Osteocyte (in vitro differentiated cells): Measurements from ENCODE around the gene SMAD5. TPM values are rescaled to one million over a fixed set of nuclear protein-coding genes. Genes with fewer than 3 reads are reported as not detected.

Experiments used
- DNase-seq: peaks from one replicate; pipeline ENCODE4 v3.0.0; 2021; ENCODE audit warnings: mixed read lengths; ENCODE audit not compliant: unreplicated experiment; ENCODE audit errors: extremely low spot score
- H3K27ac Mint-ChIP-seq: one replicate; pipeline ENCODE4 v1.8.0; 2021; ENCODE audit warnings: mild to moderate bottlenecking, mixed read lengths; ENCODE audit not compliant: unreplicated experiment
- H3K27me3 Mint-ChIP-seq: one replicate; pipeline ENCODE4 v1.8.0; 2021; ENCODE audit warnings: mixed read lengths; ENCODE audit not compliant: unreplicated experiment
- H3K36me3 Mint-ChIP-seq: one replicate; pipeline ENCODE4 v1.8.0; 2021; ENCODE audit warnings: mixed read lengths; ENCODE audit not compliant: unreplicated experiment
- H3K4me1 Mint-ChIP-seq: one replicate; pipeline ENCODE4 v1.8.0; 2021; ENCODE audit warnings: mixed read lengths; ENCODE audit not compliant: unreplicated experiment
- H3K4me3 Mint-ChIP-seq: one replicate; pipeline ENCODE4 v1.8.0; 2021; ENCODE audit warnings: mild to moderate bottlenecking, moderate library complexity, mixed read lengths; ENCODE audit not compliant: unreplicated experiment
- H3K9me3 Mint-ChIP-seq: one replicate; pipeline ENCODE4 v1.8.0; 2021; ENCODE audit warnings: mixed read lengths; ENCODE audit not compliant: unreplicated experiment
- CTCF ChIP-seq: fragments of 200-600 bp; sonication (generic); IDR thresholded peaks from 2 replicates; pipeline ENCODE4 v1.5.0; 2021; ENCODE audit warnings: antibody characterized with exemption, mild to moderate bottlenecking, moderate library complexity
- total RNA-seq: library from RNA; stranded (reverse); gene quantifications from 2 replicates; pipeline ENCODE4 v1.2.1, GENCODE V29; 2021

SMAD5 gene
- total RNA-seq, 1 donor from 2014 or later: 62.7 TPM

GRCh38 chr5:136182618-136183017 lies 50.0 kb downstream of the SMAD5 start:
- TF ChIP-seq CTCF: no peak
- peaks cover 43% of the 10 kb centered on the region for H3K36me3 Mint-ChIP-seq
- H3K9me3 Mint-ChIP-seq: no peaks in the 10 kb centered on the region
- H3K4me3 Mint-ChIP-seq: no peak overlapping the region
- no peaks in the 10 kb centered on the region for H3K27me3 Mint-ChIP-seq
- no peak overlapping the region for H3K27ac Mint-ChIP-seq
- no peak for DNase-seq
- no peaks in the 10 kb centered on the region for H3K4me1 Mint-ChIP-seq

DNA sequence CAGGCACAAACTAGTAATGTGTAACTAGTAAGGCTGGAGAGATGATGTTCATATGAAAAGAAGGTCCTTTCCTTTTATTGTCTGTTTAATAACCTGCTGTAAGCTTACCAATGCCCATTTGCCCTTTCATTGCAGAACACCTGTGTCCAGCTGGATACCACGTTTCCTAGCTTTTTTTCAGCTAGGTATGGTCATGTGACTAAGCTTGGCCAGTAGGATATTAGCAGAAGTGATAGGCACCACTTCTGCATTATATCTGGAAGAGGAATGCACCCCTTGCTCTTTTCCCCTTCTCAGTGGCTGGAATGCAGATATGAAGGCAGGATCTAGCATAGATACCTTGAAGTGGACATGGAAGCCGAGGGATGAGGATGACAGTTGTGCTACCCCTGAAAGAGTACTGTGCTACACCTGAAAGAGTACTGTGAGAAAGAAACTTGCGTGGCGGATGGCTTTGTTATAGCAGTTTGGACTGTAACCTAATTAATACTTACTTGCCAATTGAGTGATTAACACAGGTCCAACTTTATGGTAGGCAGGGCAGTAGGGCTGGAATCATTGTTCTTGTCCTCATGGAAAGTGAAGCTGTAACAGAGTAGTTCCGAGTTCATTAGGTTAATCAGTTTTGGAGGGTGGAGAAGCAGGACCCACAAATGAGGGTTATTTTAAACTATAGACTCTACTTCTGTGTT lies 53.5 kb downstream of the SMAD5 start:
- H3K9me3 Mint-ChIP-seq: no peaks in the 10 kb centered on the region
- no peak for TF ChIP-seq CTCF
- H3K4me3 Mint-ChIP-seq: no peak overlapping the region
- H3K36me3 Mint-ChIP-seq: peaks cover 45% of the 10 kb centered on the region
- peaks cover under 1% of the 10 kb centered on the region for H3K4me1 Mint-ChIP-seq
- DNase-seq: no peak
- no peak overlapping the region for H3K27ac Mint-ChIP-seq
- peaks cover 6% of the 10 kb centered on the region for H3K27me3 Mint-ChIP-seq

DNA sequence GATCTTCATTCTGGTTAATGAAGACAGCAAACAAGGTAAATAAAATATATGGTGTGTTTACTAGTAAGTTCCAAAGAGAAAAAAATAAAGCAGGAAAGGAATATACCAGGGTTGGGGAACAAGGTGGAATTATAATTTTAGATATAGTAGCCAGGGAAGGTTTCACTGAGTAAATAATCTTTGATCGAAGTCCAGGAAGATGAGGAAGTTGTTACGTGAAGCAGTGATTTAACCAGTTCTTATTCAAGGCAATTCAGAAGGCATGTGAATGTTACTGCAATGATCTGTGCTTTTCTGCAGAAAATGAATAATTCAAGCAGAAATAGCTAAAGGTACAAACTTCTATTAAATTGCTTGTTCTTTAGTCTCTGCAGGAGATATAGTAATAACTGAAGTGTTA lies 54.2 kb downstream of the SMAD5 start:
- Mint-ChIP-seq H3K4me1 (peaks cover 7% of the 10 kb centered on the region), H3K4me3 (no peak overlapping the region), H3K36me3 (peaks cover 41% of the 10 kb centered on the region), H3K27ac (no peak overlapping the region), H3K9me3 (no peaks in the 10 kb centered on the region), H3K27me3 (peaks cover 13% of the 10 kb centered on the region)
- no peak for DNase-seq
- TF ChIP-seq CTCF: no peak

DNA sequence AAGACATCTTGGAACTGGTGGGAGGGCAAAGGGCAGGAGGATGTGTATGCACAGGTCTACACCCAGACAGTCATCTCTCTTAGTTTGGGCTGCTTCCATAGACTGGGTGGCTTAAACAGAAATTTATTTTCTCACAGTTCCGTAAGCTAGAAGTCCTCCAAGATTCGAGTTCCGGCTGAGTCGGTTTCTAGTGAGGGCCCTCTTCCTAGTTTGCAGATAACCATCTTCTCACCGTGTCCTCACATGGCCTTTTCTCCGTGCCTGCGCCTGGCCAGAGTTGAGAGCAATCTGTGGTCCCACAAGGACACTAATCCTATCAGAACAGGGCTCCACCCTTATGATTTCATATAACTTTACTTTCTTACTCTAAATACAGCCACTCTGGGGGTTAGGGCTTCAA lies 56.2 kb downstream of the SMAD5 start:
- no peak for DNase-seq
- Mint-ChIP-seq H3K27ac (no peak overlapping the region), H3K4me1 (peaks cover 13% of the 10 kb centered on the region), H3K4me3 (no peak overlapping the region), H3K9me3 (no peaks in the 10 kb centered on the region), H3K36me3 (peaks cover 33% of the 10 kb centered on the region), H3K27me3 (peaks cover 23% of the 10 kb centered on the region)
- no peak for TF ChIP-seq CTCF

- no peak for TF ChIP-seq CTCF
- no peak overlapping the region for H3K27ac Mint-ChIP-seq
- no peak overlapping the region for H3K4me3 Mint-ChIP-seq
- no peaks in the 10 kb centered on the region for H3K9me3 Mint-ChIP-seq
- peaks cover 13% of the 10 kb centered on the region for H3K4me1 Mint-ChIP-seq
- peaks cover 30% of the 10 kb centered on the region for H3K27me3 Mint-ChIP-seq
- H3K36me3 Mint-ChIP-seq: peaks cover 32% of the 10 kb centered on the region
- DNase-seq: no peak
Observed at GRCh38 chr5:136190091-136190720, 57.6 kb downstream of the SMAD5 start.
